PFSK-1 (cell line): ENCODE measurements around the gene LAMA4.

Source experiments
- FOXP2 ChIP-seq: optimal IDR thresholded peaks from 2 replicates; pipeline ENCODE3; 2011; ENCODE audit warnings: borderline replicate concordance, control low read depth, inconsistent platforms; ENCODE audit not compliant: insufficient read depth; ENCODE audit errors: extremely low read length, extremely low read depth
- POLR2AphosphoS5 ChIP-seq: IDR thresholded peaks from 2 replicates; pipeline ENCODE4 v1.6.1; 2012; ENCODE audit warnings: low read depth, mild to moderate bottlenecking, control low read depth, low read length, moderate library complexity
- SIN3A ChIP-seq: IDR thresholded peaks from 2 replicates; pipeline ENCODE4 v1.6.1; 2012; ENCODE audit warnings: mild to moderate bottlenecking, low read length, moderate library complexity, borderline replicate concordance; ENCODE audit not compliant: insufficient read depth
- TAF1 ChIP-seq: IDR thresholded peaks from 2 replicates; pipeline ENCODE4 v1.6.1; 2012; ENCODE audit warnings: low read length, control low read depth, borderline replicate concordance; ENCODE audit not compliant: insufficient read depth
- TF ChIP-seq, protein P1 (sequence below), 2 experiments: IDR thresholded peaks; 2 replicates each; pipeline versions ENCODE4 v1.6.1 to v1.8.0; 2011 to 2012; ENCODE audit warnings: low read depth in 2 of 2, low read length in 2 of 2, control low read depth in 1 of 2, inconsistent platforms in 1 of 2, mild to moderate bottlenecking in 1 of 2, moderate library complexity in 1 of 2; ENCODE audit not compliant: insufficient read depth in 1 of 2

The LAMA4 gene

DNA sequence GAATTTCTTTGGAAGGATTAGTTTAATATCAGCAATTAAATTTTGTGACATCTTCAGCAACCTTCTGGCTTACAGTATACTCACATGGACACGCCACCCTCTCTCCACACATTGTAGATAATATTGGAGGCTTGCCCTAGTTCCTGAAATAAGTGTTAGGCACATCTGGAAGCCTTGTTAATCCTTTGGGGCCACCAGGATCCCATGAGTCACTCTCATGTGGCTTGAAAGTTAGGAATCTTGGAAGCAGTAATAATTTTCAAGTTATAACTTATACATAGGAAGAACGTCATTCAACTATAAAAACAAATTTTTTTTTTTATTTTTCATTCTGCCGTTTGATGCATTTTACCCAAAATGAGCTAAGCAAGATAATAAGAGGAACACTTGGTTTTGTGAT lies 20.5 kb downstream of the LAMA4 start:
- TF ChIP-seq, protein P1, sequence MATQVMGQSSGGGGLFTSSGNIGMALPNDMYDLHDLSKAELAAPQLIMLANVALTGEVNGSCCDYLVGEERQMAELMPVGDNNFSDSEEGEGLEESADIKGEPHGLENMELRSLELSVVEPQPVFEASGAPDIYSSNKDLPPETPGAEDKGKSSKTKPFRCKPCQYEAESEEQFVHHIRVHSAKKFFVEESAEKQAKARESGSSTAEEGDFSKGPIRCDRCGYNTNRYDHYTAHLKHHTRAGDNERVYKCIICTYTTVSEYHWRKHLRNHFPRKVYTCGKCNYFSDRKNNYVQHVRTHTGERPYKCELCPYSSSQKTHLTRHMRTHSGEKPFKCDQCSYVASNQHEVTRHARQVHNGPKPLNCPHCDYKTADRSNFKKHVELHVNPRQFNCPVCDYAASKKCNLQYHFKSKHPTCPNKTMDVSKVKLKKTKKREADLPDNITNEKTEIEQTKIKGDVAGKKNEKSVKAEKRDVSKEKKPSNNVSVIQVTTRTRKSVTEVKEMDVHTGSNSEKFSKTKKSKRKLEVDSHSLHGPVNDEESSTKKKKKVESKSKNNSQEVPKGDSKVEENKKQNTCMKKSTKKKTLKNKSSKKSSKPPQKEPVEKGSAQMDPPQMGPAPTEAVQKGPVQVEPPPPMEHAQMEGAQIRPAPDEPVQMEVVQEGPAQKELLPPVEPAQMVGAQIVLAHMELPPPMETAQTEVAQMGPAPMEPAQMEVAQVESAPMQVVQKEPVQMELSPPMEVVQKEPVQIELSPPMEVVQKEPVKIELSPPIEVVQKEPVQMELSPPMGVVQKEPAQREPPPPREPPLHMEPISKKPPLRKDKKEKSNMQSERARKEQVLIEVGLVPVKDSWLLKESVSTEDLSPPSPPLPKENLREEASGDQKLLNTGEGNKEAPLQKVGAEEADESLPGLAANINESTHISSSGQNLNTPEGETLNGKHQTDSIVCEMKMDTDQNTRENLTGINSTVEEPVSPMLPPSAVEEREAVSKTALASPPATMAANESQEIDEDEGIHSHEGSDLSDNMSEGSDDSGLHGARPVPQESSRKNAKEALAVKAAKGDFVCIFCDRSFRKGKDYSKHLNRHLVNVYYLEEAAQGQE (IDR thresholded peaks at IDR 0.05; ENCODE audit: insufficient read depth in 1 of 2, low read depth in 2 of 2, low read length in 2 of 2), result no peak
- TF ChIP-seq POLR2AphosphoS5, result no peak
- TF ChIP-seq SIN3A, result no peak

DNA sequence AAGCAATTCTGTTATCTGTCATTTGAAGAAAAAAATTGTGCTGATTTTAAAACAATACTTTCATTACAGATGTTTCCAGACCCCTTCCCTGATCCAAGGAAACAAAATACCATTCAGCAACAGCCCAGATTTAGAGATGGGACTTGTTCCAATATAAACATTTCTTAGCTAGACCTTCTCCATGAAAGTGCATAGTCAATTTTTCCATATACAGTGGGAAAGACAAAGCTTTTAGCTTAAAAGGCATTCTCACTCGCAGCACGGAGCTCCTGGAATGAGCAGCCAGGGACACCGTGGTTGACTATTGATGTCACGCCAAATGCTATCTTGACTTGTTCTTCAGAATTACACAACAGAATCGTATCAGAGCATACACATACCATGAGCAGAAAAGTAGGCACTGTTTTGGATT lies 21.5 kb downstream of the LAMA4 start:
- TF ChIP-seq TAF1 (peak; percentile 66; the same call in 1 of the 2 replicates), POLR2AphosphoS5 (no peak; the same call in 1 of the 2 replicates), FOXP2 (no peak)
- TF ChIP-seq, protein P1 (IDR thresholded peaks at IDR 0.05; ENCODE audit: insufficient read depth in 1 of 2, low read depth in 2 of 2, low read length in 2 of 2), result no peak

DNA sequence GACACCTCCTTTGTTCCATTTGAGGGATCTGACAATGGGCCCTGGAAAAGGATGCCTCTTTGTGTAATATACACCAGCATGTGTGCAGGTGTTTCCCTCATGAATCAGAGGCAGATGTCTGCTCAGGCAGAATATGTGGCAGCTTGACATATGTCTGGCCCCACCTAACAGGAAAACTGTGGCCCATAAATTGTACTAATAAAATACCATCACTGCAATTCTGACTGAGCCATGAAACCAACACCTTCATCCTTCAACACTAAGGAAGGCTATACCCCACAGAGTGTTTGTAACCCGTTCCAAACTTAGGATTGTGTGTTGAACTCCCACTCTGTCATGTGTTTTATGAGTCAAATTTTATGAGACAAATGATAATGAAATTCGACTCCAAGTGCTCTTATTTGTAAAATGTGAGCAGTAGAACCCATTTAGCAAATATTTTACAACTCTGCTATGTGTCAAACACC lies 22.7 kb downstream of the LAMA4 start:
- TF ChIP-seq SIN3A, result no peak
- no peak for TF ChIP-seq TAF1
- TF ChIP-seq, protein P1 (IDR thresholded peaks at IDR 0.05; ENCODE audit: insufficient read depth in 1 of 2, low read depth in 2 of 2, low read length in 2 of 2), result no peak
- TF ChIP-seq POLR2AphosphoS5, result no peak
- TF ChIP-seq FOXP2, result no peak

DNA sequence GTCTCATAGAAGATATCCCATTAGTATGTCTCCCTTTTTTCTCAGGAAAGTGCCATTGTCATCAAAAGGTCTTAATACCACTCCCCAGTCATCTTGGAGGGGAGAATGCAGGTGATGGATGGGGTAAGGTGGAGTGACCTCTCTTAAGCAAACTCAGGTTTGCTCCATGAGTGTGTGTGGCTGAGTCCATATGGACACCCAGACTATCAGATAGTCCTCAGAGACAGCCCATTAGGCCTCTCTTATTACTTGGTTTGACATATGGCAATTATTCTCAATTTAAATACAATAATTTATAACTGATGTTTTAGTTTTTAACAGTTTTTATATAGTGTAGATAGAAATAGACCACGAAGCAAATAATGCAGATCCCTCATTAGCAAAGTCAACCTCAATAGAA lies 23.2 kb downstream of the LAMA4 start:
- no peak for TF ChIP-seq POLR2AphosphoS5
- TF ChIP-seq SIN3A, result no peak
- TF ChIP-seq FOXP2, result no peak
- TF ChIP-seq, protein P1 (IDR thresholded peaks at IDR 0.05; ENCODE audit: insufficient read depth in 1 of 2, low read depth in 2 of 2, low read length in 2 of 2), result no peak
- TF ChIP-seq TAF1, result no peak
